ENCODE measurements around the gene FAM131C.
"Not testable (repeated sequence)": the region's sequence is repeated elsewhere in the genome, so short reads cannot be mapped to it uniquely, and the experiment has no call there.

Gene FAM131C

DNA sequence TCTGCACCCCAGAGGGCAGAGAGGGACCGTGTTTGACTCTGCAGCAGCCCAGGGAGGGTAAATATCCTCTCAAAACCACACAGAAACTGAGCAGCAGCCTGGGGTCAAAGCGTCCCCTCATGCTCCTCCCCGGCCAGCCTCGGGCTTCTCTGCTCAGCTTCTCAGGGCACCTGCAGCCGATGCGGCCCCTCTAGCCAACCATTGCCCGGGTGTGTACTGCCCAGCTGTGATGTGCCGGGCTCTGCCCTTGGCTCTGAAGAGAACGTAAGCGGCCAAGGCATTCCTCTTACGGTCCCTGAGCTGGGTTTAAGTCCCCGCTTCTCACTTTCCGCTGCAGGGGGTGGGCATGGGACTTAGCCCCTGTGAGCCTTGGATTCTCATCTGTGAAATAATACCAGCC is 5.5 kb downstream of the FAM131C start:
- Histone ChIP-seq H3K36me3 (ENCODE audit: insufficient read depth, low read length) (no peaks in the 10 kb centered on the region), H3K27me3 (ENCODE audit: insufficient read depth, low read length) (peaks cover 19% of the 10 kb centered on the region), H3K4me1 (ENCODE audit: insufficient read depth, low read length) (peaks cover 34% of the 10 kb centered on the region)

GRCh38 chr1:16067127-16067768 is 6.2 kb downstream of the FAM131C start:
- no peak overlapping the region for H2AFZ ChIP-seq (ENCODE audit: low read depth, low read length)
- H3K9me3 ChIP-seq (ENCODE audit: low read length) = no peaks in the 10 kb centered on the region
- H3K36me3 ChIP-seq (ENCODE audit: insufficient read depth, low read length) = no peaks in the 10 kb centered on the region
- H3K4me1 ChIP-seq (ENCODE audit: insufficient read depth, low read length) = peaks cover 27% of the 10 kb centered on the region
- no peak overlapping the region for H3K4me3 ChIP-seq (ENCODE audit: low read length)
- H3K27me3 ChIP-seq (ENCODE audit: insufficient read depth, low read length) = peaks cover 16% of the 10 kb centered on the region

More for the DNA sequence above, 5.5 kb downstream of the FAM131C start:
- Histone ChIP-seq H2AFZ (ENCODE audit: low read depth, low read length) (no peak overlapping the region), H3K9me3 (ENCODE audit: low read length) (no peaks in the 10 kb centered on the region), H3K4me3 (ENCODE audit: low read length) (no peak overlapping the region)

GRCh38 chr1:16066245-16066644 is 7.2 kb downstream of the FAM131C start:
- Histone ChIP-seq H3K4me3 (ENCODE audit: low read length) (no peak overlapping the region), H2AFZ (ENCODE audit: low read depth, low read length) (no peak overlapping the region), H3K4me1 (ENCODE audit: insufficient read depth, low read length) (peaks cover 27% of the 10 kb centered on the region), H3K36me3 (ENCODE audit: insufficient read depth, low read length) (no peaks in the 10 kb centered on the region), H3K9me3 (ENCODE audit: low read length) (no peaks in the 10 kb centered on the region), H3K27me3 (ENCODE audit: insufficient read depth, low read length) (peaks cover 10% of the 10 kb centered on the region)

GRCh38 chr1:16065269-16065576 is 8.2 kb downstream of the FAM131C start:
- H2AFZ ChIP-seq (ENCODE audit: low read depth, low read length) = no peak overlapping the region
- no peak overlapping the region for H3K4me3 ChIP-seq (ENCODE audit: low read length)

DNA sequence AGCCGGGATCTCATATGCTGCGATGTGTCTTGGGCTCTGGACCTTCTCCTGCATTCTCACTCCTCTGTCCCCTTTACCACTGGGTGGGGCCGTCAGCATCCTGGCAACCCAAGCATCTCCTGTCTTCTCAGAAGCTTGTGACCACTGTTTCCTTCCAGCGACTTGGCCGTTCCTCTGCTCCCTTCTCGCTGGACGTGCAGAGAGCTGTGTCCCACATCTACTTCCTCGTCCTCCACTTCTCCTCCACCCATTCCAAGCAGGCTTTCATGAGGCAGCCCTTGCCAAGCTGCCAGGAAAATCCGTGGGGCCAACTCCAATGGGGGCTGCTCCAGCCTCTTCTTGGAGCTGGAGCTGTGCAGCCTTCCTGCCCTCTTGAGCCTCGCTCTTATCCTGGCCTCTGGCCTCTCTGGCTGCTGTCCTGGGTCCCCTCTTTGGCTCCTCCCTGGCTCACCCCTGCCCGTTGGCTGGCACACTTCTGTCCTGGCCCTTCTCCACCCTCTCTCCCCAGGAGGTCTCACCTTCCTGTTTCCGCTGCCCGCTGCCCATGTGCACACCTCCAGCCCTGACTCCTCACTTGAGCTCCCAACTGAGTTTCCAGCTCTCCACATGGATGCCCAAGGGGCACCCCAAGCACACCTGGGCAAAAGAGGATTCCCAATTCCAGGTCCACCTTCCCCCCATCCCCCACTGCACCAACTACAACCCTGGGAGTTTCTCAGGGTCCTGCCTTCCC is 8.7 kb downstream of the FAM131C start:
- peaks cover 15% of the 10 kb centered on the region for H3K27me3 ChIP-seq (ENCODE audit: insufficient read depth, low read length)
- H3K36me3 ChIP-seq (ENCODE audit: insufficient read depth, low read length) = no peaks in the 10 kb centered on the region
- H3K4me1 ChIP-seq (ENCODE audit: insufficient read depth, low read length) = peaks cover 27% of the 10 kb centered on the region
- H2AFZ ChIP-seq (ENCODE audit: low read depth, low read length) = no peak overlapping the region
- no peak overlapping the region for H3K4me3 ChIP-seq (ENCODE audit: low read length)
- no peaks in the 10 kb centered on the region for H3K9me3 ChIP-seq (ENCODE audit: low read length)

More at GRCh38 chr1:16065269-16065576, 8.2 kb downstream of the FAM131C start:
- H3K9me3 ChIP-seq (ENCODE audit: low read length) = no peaks in the 10 kb centered on the region
- peaks cover 15% of the 10 kb centered on the region for H3K27me3 ChIP-seq (ENCODE audit: insufficient read depth, low read length)
- H3K4me1 ChIP-seq (ENCODE audit: insufficient read depth, low read length) = peaks cover 27% of the 10 kb centered on the region
- no peaks in the 10 kb centered on the region for H3K36me3 ChIP-seq (ENCODE audit: insufficient read depth, low read length)

GRCh38 chr1:16063921-16064320 is 9.5 kb downstream of the FAM131C start:
- H3K27me3 ChIP-seq (ENCODE audit: insufficient read depth, low read length) = peaks cover 15% of the 10 kb centered on the region
- H3K4me3 ChIP-seq (ENCODE audit: low read length) = no peak overlapping the region
- peaks cover 27% of the 10 kb centered on the region for H3K4me1 ChIP-seq (ENCODE audit: insufficient read depth, low read length)
- no peak overlapping the region for H2AFZ ChIP-seq (ENCODE audit: low read depth, low read length)
- H3K36me3 ChIP-seq (ENCODE audit: insufficient read depth, low read length) = no peaks in the 10 kb centered on the region
- H3K9me3 ChIP-seq (ENCODE audit: low read length) = no peaks in the 10 kb centered on the region

- Histone ChIP-seq H3K4me3 (ENCODE audit: low read length) (no peak overlapping the region), H3K27me3 (ENCODE audit: insufficient read depth, low read length) (peaks cover 15% of the 10 kb centered on the region), H3K36me3 (ENCODE audit: insufficient read depth, low read length) (no peaks in the 10 kb centered on the region), H2AFZ (ENCODE audit: low read depth, low read length) (no peak overlapping the region), H3K9me3 (ENCODE audit: low read length) (no peaks in the 10 kb centered on the region), H3K4me1 (ENCODE audit: insufficient read depth, low read length) (peaks cover 23% of the 10 kb centered on the region)
Measured at GRCh38 chr1:16063226-16063829, 10.1 kb downstream of the FAM131C start.

DNA sequence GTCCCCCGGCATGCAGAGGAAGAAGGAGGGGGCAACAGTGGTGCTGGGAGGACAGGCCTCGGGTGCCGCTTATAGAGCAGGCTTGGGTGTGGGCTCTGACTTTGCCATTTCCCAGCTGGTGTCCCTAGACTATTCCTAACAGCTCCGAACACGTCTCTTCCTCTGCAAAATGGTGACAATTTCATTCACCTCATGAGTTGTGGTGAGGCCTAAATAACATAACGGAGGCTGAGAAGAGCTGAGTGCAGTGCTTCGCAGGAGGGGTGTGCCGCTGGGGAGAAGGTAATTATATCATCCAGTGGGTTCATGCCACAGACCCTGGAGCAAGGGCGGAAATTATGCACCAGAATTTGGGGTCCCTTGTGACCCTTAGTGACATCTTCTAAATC is 10.8 kb downstream of the FAM131C start:
- not testable (repeated sequence) for H2AFZ ChIP-seq (ENCODE audit: low read depth, low read length); H3K36me3 ChIP-seq (ENCODE audit: insufficient read depth, low read length); H3K4me3 ChIP-seq (ENCODE audit: low read length); H3K9me3 ChIP-seq (ENCODE audit: low read length)
- peaks cover 15% of the 10 kb centered on the region for H3K27me3 ChIP-seq (ENCODE audit: insufficient read depth, low read length)
- peaks cover 17% of the 10 kb centered on the region for H3K4me1 ChIP-seq (ENCODE audit: insufficient read depth, low read length)

DNA sequence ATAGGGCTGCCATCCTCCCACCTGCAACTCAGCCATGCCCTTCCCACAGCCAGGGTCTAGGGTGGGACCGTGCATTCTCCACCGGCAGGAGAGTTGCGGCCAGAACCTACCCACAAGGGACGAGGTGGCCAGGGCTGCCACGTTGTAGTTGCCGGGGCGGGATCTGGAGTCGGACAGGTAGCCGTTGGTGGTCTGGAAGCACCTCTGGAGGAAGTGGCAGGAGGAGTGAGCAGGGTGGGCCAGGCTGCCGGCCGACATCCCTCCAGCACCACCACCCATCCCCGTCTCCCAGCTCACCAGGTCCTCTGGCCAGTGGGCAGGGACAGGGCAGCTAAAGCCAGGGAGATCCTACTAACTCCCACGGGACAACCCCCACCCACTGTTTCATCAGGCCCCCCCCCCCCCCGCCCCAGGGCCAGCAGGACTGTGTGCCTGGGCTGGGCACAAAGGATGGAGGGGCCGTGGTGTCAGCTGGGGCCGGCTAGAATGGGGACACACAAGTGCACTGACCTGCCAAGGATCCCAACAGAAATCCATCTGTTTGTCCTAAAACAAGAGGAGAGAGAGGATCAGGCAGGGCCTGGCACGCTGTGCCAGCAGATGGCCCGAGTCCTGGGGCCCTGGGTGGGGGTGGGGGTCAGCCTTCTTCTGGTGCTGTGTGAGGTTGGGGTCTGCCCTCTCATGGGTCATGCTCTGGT is 11.3 kb downstream of the FAM131C start:
- not testable (repeated sequence) for H3K36me3 ChIP-seq (ENCODE audit: insufficient read depth, low read length); H3K9me3 ChIP-seq (ENCODE audit: low read length); H3K4me3 ChIP-seq (ENCODE audit: low read length); H2AFZ ChIP-seq (ENCODE audit: low read depth, low read length)
- Histone ChIP-seq H3K4me1 (ENCODE audit: insufficient read depth, low read length) (peaks cover 11% of the 10 kb centered on the region), H3K27me3 (ENCODE audit: insufficient read depth, low read length) (peaks cover 15% of the 10 kb centered on the region)

DNA sequence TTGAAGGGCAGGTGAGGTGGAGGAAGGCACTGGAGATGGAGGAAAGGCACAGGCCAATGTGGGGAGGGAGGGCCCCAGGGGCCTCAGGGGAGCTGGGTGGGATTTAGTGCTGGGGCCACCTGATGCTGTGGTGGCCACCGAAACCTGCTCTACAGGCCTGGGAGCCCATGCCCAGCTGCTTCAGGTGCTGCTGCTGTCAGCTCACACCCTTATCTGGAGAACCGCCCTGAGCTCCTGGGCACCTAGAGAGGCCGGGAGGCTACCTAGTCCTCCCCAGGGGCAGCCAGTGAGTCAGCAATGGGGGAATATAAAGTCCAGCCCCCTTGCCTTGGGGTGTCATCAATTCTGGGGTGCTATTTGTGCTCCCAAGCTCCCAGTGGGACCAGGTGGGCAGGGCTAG is 12.2 kb downstream of the FAM131C start:
- H3K36me3 ChIP-seq (ENCODE audit: insufficient read depth, low read length) = no peaks in the 10 kb centered on the region
- peaks cover 15% of the 10 kb centered on the region for H3K27me3 ChIP-seq (ENCODE audit: insufficient read depth, low read length)
- H2AFZ ChIP-seq (ENCODE audit: low read depth, low read length) = no peak overlapping the region
- no peak overlapping the region for H3K4me3 ChIP-seq (ENCODE audit: low read length)
- no peaks in the 10 kb centered on the region for H3K9me3 ChIP-seq (ENCODE audit: low read length)
- H3K4me1 ChIP-seq (ENCODE audit: insufficient read depth, low read length) = peaks cover 6% of the 10 kb centered on the region

- not testable (repeated sequence) for H3K4me3 ChIP-seq (ENCODE audit: low read length); H3K9me3 ChIP-seq (ENCODE audit: low read length); H3K36me3 ChIP-seq (ENCODE audit: insufficient read depth, low read length); H3K27me3 ChIP-seq (ENCODE audit: insufficient read depth, low read length); H3K4me1 ChIP-seq (ENCODE audit: insufficient read depth, low read length); H2AFZ ChIP-seq (ENCODE audit: low read depth, low read length)
Measured at GRCh38 chr1:16058394-16059120, 14.9 kb downstream of the FAM131C start.

DNA sequence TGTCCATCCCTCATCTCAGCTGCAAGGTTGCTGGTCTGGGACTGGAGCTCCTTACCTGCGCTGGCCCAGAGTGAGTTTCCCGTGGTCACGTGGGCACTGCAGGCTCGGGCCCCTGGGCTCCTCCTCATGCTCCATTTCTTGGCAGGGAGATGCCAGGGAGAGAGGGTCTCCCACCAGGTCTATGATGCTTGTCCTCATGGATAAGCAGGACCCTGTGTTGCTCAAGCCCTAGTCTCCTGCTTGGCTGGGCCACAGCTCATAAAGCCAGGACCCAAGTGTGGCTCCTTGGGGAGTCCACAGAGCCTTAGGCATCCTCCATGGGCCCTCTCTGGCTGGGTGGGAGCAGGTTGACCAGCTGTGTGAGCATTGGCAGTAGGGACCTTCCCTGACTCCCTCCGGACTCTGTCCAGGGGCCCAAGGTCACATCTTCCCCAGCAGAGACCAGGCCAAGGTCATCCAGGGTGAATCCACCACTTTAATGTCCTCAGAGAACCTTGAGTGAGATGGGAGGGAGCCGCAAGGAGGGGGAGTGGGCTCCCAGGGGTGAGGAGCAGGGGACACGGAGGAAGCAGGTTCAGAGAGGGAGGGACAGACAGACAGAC is 16.0 kb downstream of the FAM131C start:
- H3K4me1 ChIP-seq (ENCODE audit: insufficient read depth, low read length); H3K36me3 ChIP-seq (ENCODE audit: insufficient read depth, low read length); H3K9me3 ChIP-seq (ENCODE audit: low read length); H3K4me3 ChIP-seq (ENCODE audit: low read length); H3K27me3 ChIP-seq (ENCODE audit: insufficient read depth, low read length); H2AFZ ChIP-seq (ENCODE audit: low read depth, low read length): not testable (repeated sequence)

Data from neuron (in vitro differentiated cells).